MM.1S (cell line): ENCODE measurements around the gene NMNAT2.

Source experiments
- DNase-seq: peaks from one replicate; pipeline ENCODE4 v3.0.0-alpha.2; 2015
- H2AFZ ChIP-seq: fragments of 300-600 bp; sonication (generic); 2 replicates; pipeline ENCODE4 v1.6.0; 2016; ENCODE audit warnings: antibody characterized with exemption, low read length
- H3F3A ChIP-seq: fragments of 300-600 bp; sonication (generic); 2 replicates; pipeline ENCODE4 v1.6.1; 2016; ENCODE audit warnings: mild to moderate bottlenecking, antibody characterized with exemption, low read length, moderate library complexity, mixed read lengths; ENCODE audit not compliant: insufficient read depth
- H3K27ac ChIP-seq: fragments of 300-600 bp; sonication (generic); 2 replicates; pipeline ENCODE4 v1.5.1; 2016; ENCODE audit warnings: mild to moderate bottlenecking, low read length
- H3K27me3 ChIP-seq: fragments of 300-600 bp; sonication (generic); replicated peaks from 2 replicates; pipeline ENCODE4 v1.6.0; 2016; ENCODE audit warnings: low read length; ENCODE audit not compliant: insufficient read depth
- H3K36me3 ChIP-seq: fragments of 300-600 bp; sonication (generic); replicated peaks from 2 replicates; pipeline ENCODE4 v1.6.1; 2016; ENCODE audit warnings: mild to moderate bottlenecking, low read length, mixed read lengths; ENCODE audit not compliant: insufficient read depth
- H3K4me1 ChIP-seq: fragments of 300-600 bp; sonication (generic); 2 replicates; pipeline ENCODE4 v1.6.1; 2016; ENCODE audit warnings: low read length, mixed read lengths
- H3K4me2 ChIP-seq: fragments of 300-600 bp; sonication (generic); 2 replicates; pipeline ENCODE4 v1.6.0; 2016; ENCODE audit warnings: low read depth, low read length
- H3K4me3 ChIP-seq: fragments of 300-600 bp; sonication (generic); 2 replicates; pipeline ENCODE4 v1.5.1; 2016; ENCODE audit warnings: low read length, mixed read lengths
- H3K79me2 ChIP-seq: fragments of 300-600 bp; sonication (generic); 2 replicates; pipeline ENCODE4 v1.6.1; 2016; ENCODE audit warnings: mixed run types, low read length, mixed read lengths
- H3K9ac ChIP-seq: fragments of 300-600 bp; sonication (generic); 2 replicates; pipeline ENCODE4 v1.6.1; 2016; ENCODE audit warnings: low read length, mixed read lengths
- H3K9me2 ChIP-seq: fragments of 300-600 bp; sonication (generic); replicated peaks from 2 replicates; pipeline ENCODE4 v1.6.1; 2016; ENCODE audit warnings: mild to moderate bottlenecking, low read length, mixed read lengths; ENCODE audit not compliant: insufficient read depth
- H3K9me3 ChIP-seq: fragments of 300-600 bp; sonication (generic); replicated peaks from 2 replicates; pipeline ENCODE4 v1.6.1; 2016; ENCODE audit warnings: mild to moderate bottlenecking, low read length, mixed read lengths; ENCODE audit not compliant: insufficient read depth
- H4K20me1 ChIP-seq: fragments of 300-600 bp; sonication (generic); 2 replicates; pipeline ENCODE4 v1.6.1; 2016; ENCODE audit warnings: mild to moderate bottlenecking, low read length, moderate library complexity, mixed read lengths; ENCODE audit not compliant: insufficient read depth
- CTCF ChIP-seq: fragments of 300-600 bp; sonication (generic); IDR thresholded peaks from 2 replicates; pipeline ENCODE4 v1.5.1; 2016; ENCODE audit warnings: antibody characterized with exemption, low read length, mixed read lengths
- EZH2 ChIP-seq: fragments of 300-600 bp; sonication (generic); optimal IDR thresholded peaks from 2 replicates; pipeline ENCODE3; 2017; ENCODE audit warnings: low read depth, mild to moderate bottlenecking, antibody characterized with exemption, low read length, mixed read lengths
- EZH2phosphoT487 ChIP-seq: fragments of 300-600 bp; sonication (generic); IDR thresholded peaks from 2 replicates; pipeline ENCODE4 v1.6.1; 2018; ENCODE audit warnings: antibody characterized with exemption, low read length

NMNAT2 gene

GRCh38 chr1:183418696-183419095 is 516 bp upstream of the NMNAT2 start:
- H3K27ac ChIP-seq, result no peak overlapping the region
- no peaks in the 10 kb centered on the region for H3K4me1 ChIP-seq
- no peak overlapping the region for H3K9ac ChIP-seq
- H3K27me3 ChIP-seq, result no peaks in the 10 kb centered on the region
- H3K79me2 ChIP-seq, result no peaks in the 10 kb centered on the region
- no peak for DNase-seq
- no peaks in the 10 kb centered on the region for H4K20me1 ChIP-seq
- no peaks in the 10 kb centered on the region for H3K9me2 ChIP-seq
- no peaks in the 10 kb centered on the region for H3F3A ChIP-seq
- no peak overlapping the region for H3K4me3 ChIP-seq
- TF ChIP-seq EZH2 (no peak), CTCF (no peak), EZH2phosphoT487 (no peak)
- no peak overlapping the region for H3K4me2 ChIP-seq
- no peaks in the 10 kb centered on the region for H3K36me3 ChIP-seq
- no peaks in the 10 kb centered on the region for H3K9me3 ChIP-seq
- no peak overlapping the region for H2AFZ ChIP-seq

- Histone ChIP-seq H3K4me2 (no peak overlapping the region), H3K4me1 (no peaks in the 10 kb centered on the region), H4K20me1 (no peaks in the 10 kb centered on the region), H3K9me2 (no peaks in the 10 kb centered on the region), H2AFZ (no peak overlapping the region), H3K79me2 (no peaks in the 10 kb centered on the region), H3F3A (no peaks in the 10 kb centered on the region), H3K9me3 (no peaks in the 10 kb centered on the region), H3K4me3 (no peak overlapping the region), H3K36me3 (no peaks in the 10 kb centered on the region), H3K27me3 (no peaks in the 10 kb centered on the region), H3K9ac (no peak overlapping the region), H3K27ac (no peak overlapping the region)
- no peak for DNase-seq
- TF ChIP-seq CTCF (no peak), EZH2phosphoT487 (no peak)
These were observed 1.1 kb downstream of the NMNAT2 start for GRCh38 chr1:183416850-183417771.

- TF ChIP-seq CTCF (no peak), EZH2phosphoT487 (no peak), EZH2 (no peak)
- no peak for DNase-seq
- Histone ChIP-seq H3K9me3 (no peaks in the 10 kb centered on the region), H3K36me3 (no peaks in the 10 kb centered on the region), H3K27ac (no peak overlapping the region), H3K79me2 (no peaks in the 10 kb centered on the region), H3K9ac (no peak overlapping the region), H3K4me2 (no peak overlapping the region), H3K9me2 (no peaks in the 10 kb centered on the region), H3K4me1 (no peaks in the 10 kb centered on the region), H3F3A (no peaks in the 10 kb centered on the region), H4K20me1 (no peaks in the 10 kb centered on the region), H2AFZ (no peak overlapping the region), H3K27me3 (no peaks in the 10 kb centered on the region), H3K4me3 (no peak overlapping the region)
These were observed 3.8 kb downstream of the NMNAT2 start for GRCh38 chr1:183414365-183414764.
